Type B pancreatic cell (in vitro differentiated cells): ENCODE data around the gene EGFLAM. TPM values are rescaled to one million over a fixed set of nuclear protein-coding genes. Genes with fewer than 3 reads are reported as not detected.

Source experiments
- DNase-seq: peaks from one replicate; pipeline ENCODE4 v3.0.0; 2021; ENCODE audit warnings: mixed read lengths; ENCODE audit not compliant: unreplicated experiment; ENCODE audit errors: extremely low spot score
- H3K27ac Mint-ChIP-seq: 2 replicates; pipeline ENCODE4 v1.8.0; 2021; ENCODE audit warnings: mild to moderate bottlenecking, mixed read lengths
- H3K27me3 Mint-ChIP-seq: 2 replicates; pipeline ENCODE4 v1.8.0; 2021; ENCODE audit warnings: mixed read lengths
- H3K36me3 Mint-ChIP-seq: 2 replicates; pipeline ENCODE4 v1.8.0; 2021; ENCODE audit warnings: mixed read lengths
- H3K4me1 Mint-ChIP-seq: one replicate; pipeline ENCODE4 v1.8.0; 2021; ENCODE audit warnings: mixed read lengths; ENCODE audit not compliant: unreplicated experiment
- H3K4me3 Mint-ChIP-seq: 2 replicates; pipeline ENCODE4 v1.8.0; 2021; ENCODE audit warnings: mild to moderate bottlenecking, mixed read lengths
- H3K9me3 Mint-ChIP-seq: 2 replicates; pipeline ENCODE4 v1.8.0; 2021; ENCODE audit warnings: mixed read lengths
- CTCF ChIP-seq: fragments of 200-600 bp; sonication (generic); conservative IDR thresholded peaks from 2 replicates; pipeline ENCODE4 v1.5.0; 2021; ENCODE audit warnings: antibody characterized with exemption, mild to moderate bottlenecking
- total RNA-seq: library from RNA; stranded (reverse); gene quantifications from 2 replicates; pipeline ENCODE4 v1.2.1, GENCODE V29; 2021; ENCODE audit warnings: low replicate concordance

Gene EGFLAM
- total RNA-seq, 1 donor from 2014 or later = 4.8 TPM

DNA sequence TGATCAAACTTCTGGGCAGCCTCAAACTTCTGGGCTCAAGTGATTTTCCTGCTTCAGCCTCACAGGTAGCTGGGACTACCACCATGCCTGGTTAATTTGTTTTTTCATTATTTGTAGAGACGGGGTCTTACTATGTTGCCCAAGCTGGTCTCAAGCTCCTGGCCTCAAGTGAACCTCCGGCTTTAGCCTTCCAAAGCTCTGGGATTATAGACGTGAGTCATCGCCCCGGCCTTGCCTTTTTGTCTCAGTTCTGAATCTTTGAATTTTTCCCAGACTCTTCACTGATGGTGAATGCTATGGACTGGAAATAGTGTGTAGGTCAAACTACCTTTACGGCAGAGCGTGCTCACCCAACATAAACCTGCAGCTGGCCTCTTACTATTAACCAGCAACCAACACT lies 32.3 kb upstream of the EGFLAM start:
- H3K9me3 Mint-ChIP-seq = no peaks in the 10 kb centered on the region
- no peak overlapping the region for H3K4me3 Mint-ChIP-seq
- no peak overlapping the region for H3K27ac Mint-ChIP-seq
- no peak for DNase-seq
- no peak for TF ChIP-seq CTCF
- H3K36me3 Mint-ChIP-seq = no peaks in the 10 kb centered on the region
- H3K4me1 Mint-ChIP-seq = no peaks in the 10 kb centered on the region
- H3K27me3 Mint-ChIP-seq = no peaks in the 10 kb centered on the region

GRCh38 chr5:38228914-38229313 lies 29.4 kb upstream of the EGFLAM start:
- no peaks in the 10 kb centered on the region for H3K36me3 Mint-ChIP-seq

DNA sequence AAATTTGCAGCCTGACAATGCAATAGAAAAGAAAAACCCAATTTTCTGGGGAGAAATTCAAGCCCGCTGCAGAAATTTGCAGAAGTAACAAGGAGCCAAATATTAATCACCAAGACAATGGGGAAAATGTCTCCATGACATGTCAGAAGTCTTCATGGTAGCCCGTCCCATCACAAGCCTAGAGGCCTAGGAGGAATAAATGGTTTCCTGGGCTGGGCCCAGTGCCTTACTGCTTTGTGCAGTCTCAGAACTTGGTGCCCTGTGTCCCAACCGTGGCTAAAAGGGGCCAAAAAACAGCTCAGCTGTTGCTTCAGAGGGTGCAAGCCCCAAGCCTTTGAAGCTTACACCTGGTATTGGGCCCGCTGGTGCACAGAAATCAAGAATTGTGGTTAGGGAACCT lies 23.6 kb upstream of the EGFLAM start:
- TF ChIP-seq CTCF = no peak
- H3K27ac Mint-ChIP-seq = no peak overlapping the region
- no peak for DNase-seq
- H3K4me3 Mint-ChIP-seq = no peak overlapping the region
- no peaks in the 10 kb centered on the region for H3K36me3 Mint-ChIP-seq
- H3K9me3 Mint-ChIP-seq = peaks cover 8% of the 10 kb centered on the region
- H3K27me3 Mint-ChIP-seq = peaks cover 9% of the 10 kb centered on the region
- peaks cover 10% of the 10 kb centered on the region for H3K4me1 Mint-ChIP-seq

More at GRCh38 chr5:38228914-38229313, 29.4 kb upstream of the EGFLAM start:
- no peak for DNase-seq
- no peak for TF ChIP-seq CTCF
- Mint-ChIP-seq H3K4me3 (no peak overlapping the region), H3K9me3 (peaks cover 1% of the 10 kb centered on the region), H3K27me3 (peaks cover 3% of the 10 kb centered on the region), H3K4me1 (no peaks in the 10 kb centered on the region), H3K27ac (no peak overlapping the region)

GRCh38 chr5:38237681-38238080 lies 20.7 kb upstream of the EGFLAM start:
- H3K27me3 Mint-ChIP-seq = peaks cover 18% of the 10 kb centered on the region
- peaks cover 10% of the 10 kb centered on the region for H3K4me1 Mint-ChIP-seq
- no peak overlapping the region for H3K4me3 Mint-ChIP-seq
- no peaks in the 10 kb centered on the region for H3K36me3 Mint-ChIP-seq
- peaks cover 8% of the 10 kb centered on the region for H3K9me3 Mint-ChIP-seq
- no peak for TF ChIP-seq CTCF
- H3K27ac Mint-ChIP-seq = no peak overlapping the region
- DNase-seq = no peak

GRCh38 chr5:38240212-38240611 lies 18.1 kb upstream of the EGFLAM start:
- H3K27me3 Mint-ChIP-seq = peaks cover 19% of the 10 kb centered on the region
- no peak overlapping the region for H3K27ac Mint-ChIP-seq

More at GRCh38 chr5:38240212-38240611, 18.1 kb upstream of the EGFLAM start:
- TF ChIP-seq CTCF = no peak
- Mint-ChIP-seq H3K4me3 (no peak overlapping the region), H3K36me3 (no peaks in the 10 kb centered on the region), H3K4me1 (peaks cover 10% of the 10 kb centered on the region), H3K9me3 (no peaks in the 10 kb centered on the region)
- no peak for DNase-seq
